Fibroblast of mammary gland (primary cell): ENCODE data around the gene BLNK.
A peak's percentile ranks its signal among the peaks of the same experiment; 100 is the strongest.

Experiments used
- DNase-seq: peaks from one replicate; pipeline ENCODE4 v3.0.0-alpha.2; 2010; ENCODE audit warnings: low read depth
- H3K4me3 ChIP-seq: 2 replicates; pipeline ENCODE4 v1.5.1; 2011; ENCODE audit warnings: low read depth, mild to moderate bottlenecking, low read length, moderate library complexity; ENCODE audit not compliant: control insufficient read depth
- TF ChIP-seq, protein P1 (sequence below): conservative IDR thresholded peaks from 2 replicates; pipeline ENCODE4 v1.5.1; 2011; ENCODE audit warnings: low read depth, low read length, inconsistent platforms; ENCODE audit not compliant: control insufficient read depth, insufficient read depth

BLNK gene

DNA sequence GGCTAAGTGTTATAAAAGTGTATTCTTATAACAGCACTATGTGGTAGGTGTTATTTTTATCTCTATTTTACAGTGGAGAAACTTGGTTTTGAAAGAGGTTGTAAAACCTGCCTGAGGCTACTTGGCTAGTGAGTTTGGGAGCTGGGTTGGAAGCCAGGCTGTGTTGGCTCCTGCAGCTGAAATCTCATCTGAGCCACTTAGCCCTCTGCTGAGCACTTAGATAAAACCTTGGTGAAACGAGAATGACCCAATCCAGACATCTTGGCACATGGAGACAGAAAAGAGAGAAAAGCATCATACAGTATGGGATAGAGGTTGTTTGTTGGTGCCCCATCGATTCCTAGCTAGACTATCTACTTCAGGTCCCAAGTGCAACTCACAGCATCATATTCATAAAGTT lies 37.4 kb downstream of the BLNK start:
- no peak for DNase-seq
- H3K4me3 ChIP-seq, result no peak overlapping the region
- TF ChIP-seq, protein P1, sequence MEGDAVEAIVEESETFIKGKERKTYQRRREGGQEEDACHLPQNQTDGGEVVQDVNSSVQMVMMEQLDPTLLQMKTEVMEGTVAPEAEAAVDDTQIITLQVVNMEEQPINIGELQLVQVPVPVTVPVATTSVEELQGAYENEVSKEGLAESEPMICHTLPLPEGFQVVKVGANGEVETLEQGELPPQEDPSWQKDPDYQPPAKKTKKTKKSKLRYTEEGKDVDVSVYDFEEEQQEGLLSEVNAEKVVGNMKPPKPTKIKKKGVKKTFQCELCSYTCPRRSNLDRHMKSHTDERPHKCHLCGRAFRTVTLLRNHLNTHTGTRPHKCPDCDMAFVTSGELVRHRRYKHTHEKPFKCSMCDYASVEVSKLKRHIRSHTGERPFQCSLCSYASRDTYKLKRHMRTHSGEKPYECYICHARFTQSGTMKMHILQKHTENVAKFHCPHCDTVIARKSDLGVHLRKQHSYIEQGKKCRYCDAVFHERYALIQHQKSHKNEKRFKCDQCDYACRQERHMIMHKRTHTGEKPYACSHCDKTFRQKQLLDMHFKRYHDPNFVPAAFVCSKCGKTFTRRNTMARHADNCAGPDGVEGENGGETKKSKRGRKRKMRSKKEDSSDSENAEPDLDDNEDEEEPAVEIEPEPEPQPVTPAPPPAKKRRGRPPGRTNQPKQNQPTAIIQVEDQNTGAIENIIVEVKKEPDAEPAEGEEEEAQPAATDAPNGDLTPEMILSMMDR, result no peak

DNA sequence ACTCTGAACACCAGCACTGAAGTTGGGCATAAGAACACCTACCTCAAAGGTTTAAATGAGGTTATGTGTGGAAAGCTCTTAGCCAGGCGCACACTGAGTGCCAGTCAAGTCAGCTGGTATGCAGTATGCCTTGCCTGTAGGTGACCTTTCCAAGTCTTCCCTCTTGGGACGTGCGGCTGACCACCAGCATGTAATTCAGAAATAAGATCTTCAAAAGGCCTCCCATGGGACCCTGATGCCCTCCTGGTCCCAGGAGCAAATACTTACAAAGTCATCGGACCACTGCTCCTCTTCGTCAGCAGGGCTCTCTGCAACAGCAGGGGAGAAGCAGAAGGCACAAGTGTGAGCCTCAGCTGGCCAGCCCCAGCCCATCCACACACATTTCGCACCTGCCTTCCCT lies 40.8 kb downstream of the BLNK start:
- H3K4me3 ChIP-seq, result no peak overlapping the region
- TF ChIP-seq, protein P1, result no peak
- no peak for DNase-seq

DNA sequence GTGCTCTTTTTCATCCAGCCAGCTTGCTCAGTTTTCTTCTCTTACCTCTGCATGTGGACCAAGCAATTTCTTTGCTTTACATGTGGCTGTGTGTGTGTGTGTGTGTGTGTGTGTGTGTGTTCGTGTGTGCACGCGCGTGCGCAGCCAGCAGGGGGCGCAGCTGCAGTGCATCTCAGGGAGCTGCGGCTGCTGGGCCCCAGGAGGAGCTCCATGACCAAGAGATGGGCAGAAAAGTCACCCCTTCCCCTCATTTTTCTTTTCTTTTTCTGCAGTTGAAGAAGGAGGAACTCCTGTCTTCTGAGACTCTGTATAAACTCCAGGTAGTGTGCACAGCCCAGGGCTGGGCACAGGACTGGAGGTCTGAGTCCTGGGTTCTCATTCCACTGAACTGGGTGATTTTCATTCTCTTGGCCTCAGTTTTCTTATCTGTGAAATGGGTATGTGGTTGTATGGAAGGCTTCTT lies 41.8 kb downstream of the BLNK start:
- peak; percentile 64 for DNase-seq

DNA sequence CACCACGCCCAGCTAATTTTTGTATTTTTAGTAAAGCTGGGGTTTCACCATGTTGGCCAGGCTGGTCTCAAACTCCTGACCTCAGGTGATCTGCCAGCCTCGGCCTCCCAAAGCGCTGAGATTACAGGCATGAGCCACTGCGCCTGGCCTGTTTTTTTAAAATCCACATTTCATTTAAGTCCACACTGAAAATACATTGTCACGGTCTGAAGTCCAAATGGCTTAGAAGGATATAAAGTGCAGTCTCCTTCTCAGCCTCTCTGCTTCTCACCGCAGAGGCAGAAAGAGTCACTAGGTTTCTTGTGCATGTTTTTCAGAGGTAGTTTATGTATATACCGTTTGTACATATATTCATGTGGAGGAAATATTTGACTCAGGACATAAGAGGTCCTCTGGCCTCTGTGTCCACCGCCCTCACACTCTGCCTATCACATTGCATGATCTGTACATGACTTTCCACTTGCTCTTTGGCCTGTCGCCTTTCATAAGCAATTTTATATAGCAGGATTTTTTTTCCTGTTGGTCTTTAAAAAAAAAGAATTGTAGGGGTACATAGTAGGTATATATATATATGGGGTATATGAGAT lies 42.9 kb downstream of the BLNK start:
- TF ChIP-seq, protein P1, result no peak
- H3K4me3 ChIP-seq, result no peak overlapping the region
- no peak for DNase-seq

More for the DNA sequence above, 41.8 kb downstream of the BLNK start:
- no peak overlapping the region for H3K4me3 ChIP-seq
- TF ChIP-seq, protein P1, result peak; percentile 78

DNA sequence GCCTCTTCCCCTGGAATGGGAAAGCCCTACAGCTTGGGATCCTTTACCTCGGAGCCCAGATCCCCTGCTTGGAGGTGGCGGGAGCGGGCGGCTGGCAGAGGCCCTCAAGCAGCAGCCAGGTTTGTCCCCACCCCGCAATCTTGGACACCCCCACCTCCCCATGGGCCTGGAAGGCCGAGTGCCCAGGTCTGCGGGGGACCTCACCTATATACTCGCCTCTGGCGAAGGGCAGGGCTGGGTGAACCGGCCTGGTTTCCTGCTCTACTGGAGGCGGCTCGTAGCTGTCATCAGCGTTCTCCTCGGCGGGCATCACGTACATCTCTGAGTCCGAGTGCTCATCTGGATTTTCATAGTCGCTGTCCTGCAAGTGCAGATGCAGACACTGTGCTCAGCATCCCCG lies 44.2 kb downstream of the BLNK start:
- H3K4me3 ChIP-seq, result no peak overlapping the region
- TF ChIP-seq, protein P1, result no peak
- DNase-seq, result no peak

DNA sequence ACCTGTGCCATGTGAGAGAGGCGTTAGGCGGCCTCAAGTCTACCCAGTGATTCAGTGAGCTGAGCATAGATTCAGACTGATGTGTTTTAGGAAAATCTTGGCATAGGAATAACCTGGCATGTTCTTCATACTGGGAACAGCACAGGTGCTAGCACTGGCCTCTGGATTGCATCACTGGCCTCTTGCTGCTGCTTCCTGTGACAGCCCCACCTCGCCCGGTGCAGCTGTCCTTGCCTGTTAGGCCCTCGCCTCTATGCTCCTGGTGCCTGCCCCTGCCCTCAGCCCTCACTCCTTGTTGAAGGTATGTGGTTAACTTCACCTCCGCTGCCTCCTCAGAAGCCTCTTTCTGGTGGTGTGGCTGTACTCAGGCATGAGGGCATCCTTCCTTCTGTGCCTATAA lies 46.2 kb downstream of the BLNK start:
- H3K4me3 ChIP-seq, result no peak overlapping the region
- DNase-seq, result no peak
- TF ChIP-seq, protein P1, result no peak

DNA sequence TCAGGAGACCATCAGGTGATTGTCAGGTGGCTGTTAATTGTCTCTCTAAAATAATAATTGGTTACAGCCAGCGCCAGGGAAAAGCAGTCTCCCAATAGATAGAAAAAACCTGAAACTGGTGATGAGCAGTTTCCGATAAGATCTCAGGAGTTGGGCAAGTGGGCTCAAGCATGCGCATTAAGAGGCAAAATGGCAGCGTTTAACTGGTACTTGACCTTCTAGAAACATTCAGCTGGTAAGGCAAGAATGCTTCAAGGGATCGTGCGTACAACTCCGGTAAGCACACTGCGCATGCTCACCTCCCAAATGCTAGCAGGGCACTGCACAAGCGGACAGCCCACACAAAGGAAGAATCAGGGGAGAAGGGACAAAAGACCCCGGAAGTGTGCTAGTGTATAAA lies 48.5 kb downstream of the BLNK start:
- TF ChIP-seq, protein P1, result no peak
- no peak overlapping the region for H3K4me3 ChIP-seq
- DNase-seq, result no peak
